Ectodermal cell (in vitro differentiated cells): ENCODE data around the gene RTN4RL1.
"Not testable (repeated sequence)": the region's sequence is repeated elsewhere in the genome, so short reads cannot be mapped to it uniquely, and the experiment has no call there.

Source experiments
- H3K27ac ChIP-seq: 2 replicates; pipeline ENCODE4 v1.7.0; 2013; ENCODE audit warnings: mild to moderate bottlenecking, low read depth, low read length; ENCODE audit not compliant: insufficient read depth, poor library complexity, severe bottlenecking
- H3K27me3 ChIP-seq: 2 replicates; pipeline ENCODE4 v1.7.0; 2013; ENCODE audit warnings: mild to moderate bottlenecking, low read length; ENCODE audit not compliant: insufficient read depth, control insufficient read depth, poor library complexity, severe bottlenecking
- H3K36me3 ChIP-seq: one replicate; pipeline ENCODE4 v1.7.0; 2013; ENCODE audit warnings: low read length; ENCODE audit not compliant: control insufficient read depth, insufficient read depth
- H3K4me1 ChIP-seq: one replicate; pipeline ENCODE4 v1.7.0; 2013; ENCODE audit warnings: low read length; ENCODE audit not compliant: control insufficient read depth, insufficient read depth
- H3K4me3 ChIP-seq: 2 replicates; pipeline ENCODE4 v1.7.0; 2013; ENCODE audit warnings: low read depth, low read length, control low read depth; ENCODE audit not compliant: insufficient read depth
- H3K9me3 ChIP-seq: 2 replicates; pipeline ENCODE4 v1.7.0; 2013; ENCODE audit warnings: mild to moderate bottlenecking, low read length, moderate library complexity; ENCODE audit not compliant: control insufficient read depth
- WGBS, 2 experiments: methylation state at CpG; one replicate each; pipeline ENCODE4 v1.1.7; 2013; ENCODE audit warnings: missing lambda C conversion rate in 2 of 2; 5-methylcytosine and 5-hydroxymethylcytosine counted together

Gene RTN4RL1

DNA sequence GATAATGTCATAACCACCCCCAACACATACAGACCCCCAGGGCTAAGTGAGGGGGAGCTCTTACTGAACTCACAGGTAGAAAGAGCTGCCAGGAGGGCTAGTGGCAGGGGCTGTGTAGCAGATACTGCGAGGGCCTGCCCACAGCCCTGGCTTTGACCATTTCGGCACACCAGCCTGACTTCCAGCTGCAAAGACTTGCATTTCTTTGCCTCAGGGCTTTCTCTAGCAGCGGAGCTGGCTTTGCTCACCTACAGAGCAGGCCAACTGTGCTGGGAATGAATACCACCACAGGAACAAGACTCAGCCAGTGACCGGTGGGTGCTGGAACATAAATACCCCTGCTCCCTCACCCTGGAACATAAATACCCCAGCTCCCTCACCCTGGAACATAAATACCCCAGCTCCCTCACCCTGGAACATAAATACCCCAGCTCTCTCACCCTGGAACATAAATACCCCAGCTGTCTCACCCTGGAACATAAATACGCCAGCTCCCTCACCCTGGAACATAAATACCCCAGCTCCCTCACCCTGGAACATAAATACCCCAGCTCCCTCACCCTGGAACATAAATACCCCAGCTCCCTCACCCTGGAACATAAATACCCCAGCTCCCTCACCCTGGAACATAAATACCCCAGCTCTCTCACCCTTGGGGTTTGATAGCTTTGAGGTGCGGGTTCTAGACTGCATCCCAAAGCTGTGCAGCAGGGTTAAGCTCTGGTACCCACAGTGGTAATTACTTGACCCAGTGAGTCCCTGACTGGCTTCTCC, 11.7 kb downstream of the RTN4RL1 start:
- H3K4me3 ChIP-seq, H3K9me3 ChIP-seq, H3K27me3 ChIP-seq, H3K27ac ChIP-seq, H3K36me3 ChIP-seq: not testable (repeated sequence)
- WGBS, 2 experiments, result 84 to 88% methylated on average over 6 of the region's 6 CpGs
- peaks cover 16% of the 10 kb centered on the region for H3K4me1 ChIP-seq

GRCh38 chr17:2012499-2012898, 12.6 kb downstream of the RTN4RL1 start:
- no peak overlapping the region for H3K27ac ChIP-seq
- H3K4me1 ChIP-seq, result peaks cover 15% of the 10 kb centered on the region
- H3K27me3 ChIP-seq, result no peaks in the 10 kb centered on the region
- H3K9me3 ChIP-seq, result no peaks in the 10 kb centered on the region
- no peaks in the 10 kb centered on the region for H3K36me3 ChIP-seq
- no peak overlapping the region for H3K4me3 ChIP-seq
- 91 to 92% methylated on average over 3 of the region's 4 CpGs for WGBS, 2 experiments

DNA sequence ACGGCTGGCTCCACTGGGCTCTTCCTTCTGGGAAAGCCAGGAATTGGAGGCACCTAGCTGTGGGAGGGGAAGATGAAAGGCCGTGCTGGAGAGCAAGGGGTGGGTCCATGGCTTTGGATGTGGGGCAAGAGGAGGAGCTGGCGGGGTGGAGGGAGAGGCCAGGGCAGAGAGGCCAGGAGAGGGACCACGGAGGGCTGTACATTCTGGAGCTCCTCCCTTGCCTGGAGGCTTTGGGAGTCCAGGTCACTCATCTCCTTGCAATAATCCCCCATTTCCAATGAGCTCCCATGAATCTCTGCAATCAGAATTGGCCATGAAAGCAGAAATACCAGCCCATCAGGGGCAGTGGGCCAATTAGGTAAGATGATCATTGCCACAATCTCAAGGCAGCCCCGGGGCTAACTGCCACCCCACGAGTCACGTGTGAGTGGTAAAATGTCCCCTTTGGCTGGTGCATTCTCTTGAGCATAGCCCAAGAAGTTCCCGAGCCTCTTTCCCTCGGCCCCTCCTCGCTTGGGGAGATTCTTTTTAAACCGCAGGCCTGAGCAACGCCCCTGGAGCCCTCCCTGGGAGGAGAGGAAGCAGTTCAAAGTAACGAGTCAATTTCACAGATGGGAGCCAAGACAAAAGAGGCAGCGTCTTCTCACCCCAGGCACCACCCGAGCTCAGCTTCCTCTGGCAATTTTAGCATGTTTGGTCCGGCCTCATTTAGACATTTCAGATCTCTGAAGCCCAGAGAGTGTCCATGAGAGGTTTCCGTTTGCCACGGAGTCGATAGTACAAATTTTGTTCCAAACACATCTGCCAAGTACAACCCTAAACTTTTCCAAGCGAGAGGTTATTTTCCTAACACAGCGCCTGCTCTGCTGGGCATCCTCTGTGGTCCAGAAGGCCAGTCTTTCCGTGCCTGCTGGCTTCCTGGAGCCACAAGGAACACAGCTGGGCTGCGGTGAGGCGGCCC, 13.4 kb downstream of the RTN4RL1 start:
- 23 to 26% methylated on average over 24 of the region's 24 CpGs for WGBS, 2 experiments
- Histone ChIP-seq H3K36me3 (no peaks in the 10 kb centered on the region), H3K27ac (no peak overlapping the region), H3K4me1 (peaks cover 15% of the 10 kb centered on the region), H3K4me3 (no peak overlapping the region), H3K9me3 (no peaks in the 10 kb centered on the region), H3K27me3 (no peaks in the 10 kb centered on the region)

DNA sequence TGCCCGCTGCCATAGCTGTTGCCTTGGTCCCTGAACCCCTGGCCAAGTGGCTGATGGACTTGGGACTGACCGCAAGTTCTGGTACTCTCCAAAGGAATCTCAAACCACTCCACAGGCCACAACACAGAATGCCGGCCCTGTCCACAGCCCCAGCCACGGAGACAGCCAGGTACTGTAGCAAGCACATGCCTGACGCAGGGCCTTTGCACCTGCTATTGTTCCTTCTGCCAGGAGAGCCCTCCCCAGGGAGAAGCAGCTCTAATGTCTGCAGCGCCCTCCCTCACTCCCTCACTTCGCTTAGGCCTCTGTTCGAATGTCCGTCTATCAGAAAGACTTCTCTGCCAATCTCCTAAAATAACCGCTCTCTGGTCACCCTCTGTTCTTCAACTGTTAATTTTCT, 15.4 kb downstream of the RTN4RL1 start:
- Histone ChIP-seq H3K27me3 (no peaks in the 10 kb centered on the region), H3K4me3 (no peak overlapping the region), H3K27ac (no peak overlapping the region), H3K9me3 (no peaks in the 10 kb centered on the region), H3K4me1 (peaks cover 15% of the 10 kb centered on the region), H3K36me3 (no peaks in the 10 kb centered on the region)
- WGBS, 2 experiments, result 94 to 95% methylated on average over 10 of the region's 10 CpGs

DNA sequence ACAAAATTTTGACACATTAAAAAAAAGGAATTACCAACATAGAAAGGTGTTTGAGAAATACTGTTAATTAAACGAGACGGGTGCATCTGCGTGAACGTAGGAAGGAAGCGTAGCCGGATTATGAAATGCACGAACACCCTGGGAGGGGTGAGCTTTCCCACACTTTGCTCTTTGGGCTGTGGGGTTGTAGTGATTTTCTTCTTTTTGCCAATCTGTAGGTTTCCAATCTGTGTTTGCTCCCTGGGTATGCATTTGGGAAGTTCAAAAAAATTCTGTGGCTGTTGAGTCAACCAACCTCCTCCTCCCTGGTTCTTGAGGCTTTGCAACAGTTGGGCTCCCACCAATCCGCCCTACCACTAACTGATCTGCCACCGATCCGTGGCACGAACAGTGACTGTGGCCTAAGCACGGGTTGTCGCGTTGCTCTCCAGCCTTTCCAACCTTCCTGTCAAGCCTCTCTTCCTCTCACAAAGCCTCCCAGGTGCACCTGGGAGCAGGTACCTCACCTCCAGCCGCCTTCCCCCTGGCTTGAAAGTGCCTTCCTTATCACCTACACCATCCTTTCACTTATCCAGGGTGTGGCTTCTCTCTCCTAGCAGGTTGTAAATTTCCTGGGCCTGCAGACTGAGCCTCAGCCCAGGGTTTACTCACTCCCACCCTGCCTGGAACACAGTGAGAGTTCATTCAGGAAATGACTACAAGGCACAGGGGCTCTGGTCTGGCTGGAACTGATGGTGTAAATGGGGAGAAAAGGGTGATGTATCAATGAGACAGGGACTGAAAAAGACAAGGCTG, 16.6 kb downstream of the RTN4RL1 start:
- Histone ChIP-seq H3K4me1 (peaks cover 15% of the 10 kb centered on the region), H3K36me3 (no peaks in the 10 kb centered on the region), H3K4me3 (no peak overlapping the region), H3K27me3 (no peaks in the 10 kb centered on the region), H3K27ac (no peak overlapping the region), H3K9me3 (no peaks in the 10 kb centered on the region)
- 91 to 92% methylated on average over 15 of the region's 15 CpGs for WGBS, 2 experiments

GRCh38 chr17:2004435-2004952, 20.6 kb downstream of the RTN4RL1 start:
- WGBS, 2 experiments, result 92 to 93% methylated on average over 12 of the region's 12 CpGs
- H3K4me3 ChIP-seq, result no peak overlapping the region
- H3K27ac ChIP-seq, result no peak overlapping the region

GRCh38 chr17:2003525-2003924, 21.6 kb downstream of the RTN4RL1 start:
- WGBS, 2 experiments, result 94% methylated on average over 13 of the region's 13 CpGs
- Histone ChIP-seq H3K9me3 (no peaks in the 10 kb centered on the region), H3K27me3 (peaks cover 4% of the 10 kb centered on the region), H3K4me1 (peaks cover 21% of the 10 kb centered on the region), H3K36me3 (no peaks in the 10 kb centered on the region), H3K4me3 (no peak overlapping the region), H3K27ac (no peak overlapping the region)

More at GRCh38 chr17:2004435-2004952, 20.6 kb downstream of the RTN4RL1 start:
- no peaks in the 10 kb centered on the region for H3K9me3 ChIP-seq
- H3K27me3 ChIP-seq, result no peaks in the 10 kb centered on the region
- H3K4me1 ChIP-seq, result peaks cover 20% of the 10 kb centered on the region
- H3K36me3 ChIP-seq, result no peaks in the 10 kb centered on the region

GRCh38 chr17:2002767-2003329, 22.3 kb downstream of the RTN4RL1 start:
- WGBS, 2 experiments, result 69 to 75% methylated on average over 16 of the region's 16 CpGs
- H3K4me3 ChIP-seq, result no peak overlapping the region
- H3K27me3 ChIP-seq, result peaks cover 10% of the 10 kb centered on the region
- H3K36me3 ChIP-seq, result no peaks in the 10 kb centered on the region
- H3K9me3 ChIP-seq, result no peaks in the 10 kb centered on the region
- H3K4me1 ChIP-seq, result peaks cover 21% of the 10 kb centered on the region
- no peak overlapping the region for H3K27ac ChIP-seq

DNA sequence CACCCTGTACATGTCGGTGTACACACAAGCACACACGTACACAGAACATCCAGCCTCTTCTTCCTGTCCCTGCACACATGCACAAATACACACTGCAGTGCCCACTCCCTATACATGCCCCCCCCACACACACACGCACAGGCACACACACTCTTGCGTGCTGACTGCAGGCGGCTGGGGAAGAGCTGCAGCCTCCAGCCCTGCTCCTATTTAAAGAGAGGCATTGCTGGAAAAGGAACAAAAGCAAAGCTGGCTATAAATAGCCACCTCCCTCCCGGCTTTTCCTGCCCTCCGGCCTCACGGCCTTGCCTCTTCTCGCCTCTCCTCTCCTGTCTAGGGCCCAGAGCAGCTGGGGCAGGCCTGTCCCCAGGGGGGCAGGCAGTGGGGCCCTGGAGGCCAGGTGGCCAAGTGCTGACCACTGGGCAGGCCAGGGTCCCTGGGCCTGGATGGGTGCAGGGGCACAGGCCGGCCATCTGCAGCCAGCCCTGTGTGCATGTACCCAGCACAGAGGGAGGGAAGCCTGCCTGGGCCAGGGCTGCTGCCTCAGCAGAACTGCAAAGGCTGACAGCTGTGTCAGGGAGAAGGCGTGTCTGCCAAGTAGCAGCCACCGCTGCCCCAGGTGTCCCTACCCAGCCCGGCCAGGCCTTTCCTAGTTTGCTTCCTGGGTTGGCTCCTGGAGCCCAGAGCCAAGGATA, 25.4 kb downstream of the RTN4RL1 start:
- WGBS, 2 experiments, result 26% methylated on average over 13 of the region's 13 CpGs
- H3K9me3 ChIP-seq, result no peaks in the 10 kb centered on the region
- H3K27ac ChIP-seq, result peak overlapping the region; percentile 83
- peaks cover 40% of the 10 kb centered on the region for H3K4me1 ChIP-seq
- H3K36me3 ChIP-seq, result no peaks in the 10 kb centered on the region
- no peak overlapping the region for H3K4me3 ChIP-seq
- peaks cover 10% of the 10 kb centered on the region for H3K27me3 ChIP-seq
